HepG2 (cell line): ENCODE results near the gene OR8G5. TPM values are rescaled to one million over a fixed set of nuclear protein-coding genes. Genes with fewer than 3 reads are reported as not detected.

Experiments used
- ATAC-seq: fragments of 200-7000 bp; cut with Tn5 transposase; 3 replicates; pipeline ENCODE4 v1.9.1; 2020; ENCODE audit warnings: mild to moderate bottlenecking, moderate library complexity
- BruUV-seq: library from RNA; stranded (reverse); fragments of 400-500 nt; replicated peaks from 2 replicates; lab custom pipeline; 2021; lab: Mats Ljungman, UMichigan
- CTCF ChIA-PET: fragments of 300-600 bp; formaldehyde crosslinking; extraction: SDS; loops from one replicate; lab custom pipeline; 2021; ENCODE audit warnings: low total read pairs, inconsistent platforms, low intra/inter-chr PET ratio; lab: Yijun Ruan, JAX
- POLR2A ChIA-PET: fragments of 350-600 bp; sonication (Branson Sonifier 250); formaldehyde crosslinking; loops from one replicate; lab custom pipeline; 2020; ENCODE audit warnings: antibody characterized with exemption, inconsistent platforms; lab: Yijun Ruan, JAX
- DNase-seq: peaks from one replicate; pipeline ENCODE4 v3.0.0-alpha.2; 2015; ENCODE audit warnings: low spot score
- FAIRE-seq: peaks from 3 replicates; lab custom pipeline; 2011; peaks lifted over from hg19 to GRCh38; lab: Jason Lieb, UNC
- H2AFZ ChIP-seq: one replicate; pipeline ENCODE4 v1.6.1; 2011; ENCODE audit warnings: low read length, inconsistent platforms
- H3K27ac ChIP-seq: fragments of 300-600 bp; 3 replicates; pipeline ENCODE4 v1.8.0; 2011; ENCODE audit warnings: mixed run types, mild to moderate bottlenecking, mixed read lengths, low read length, inconsistent platforms; ENCODE audit not compliant: insufficient read depth; ENCODE audit errors: extremely low read length
- H3K27me3 ChIP-seq, 2 experiments: fragments of 200-600 bp in 1 of 2; 2 replicates in 1 of 2; 3 replicates in 1 of 2; pipeline versions ENCODE4 v1.6.0 to v1.8.0; 2011; ENCODE audit warnings: low read length in 2 of 2, mild to moderate bottlenecking in 2 of 2, moderate library complexity in 2 of 2, inconsistent platforms in 1 of 2; ENCODE audit not compliant: insufficient read depth in 2 of 2, control insufficient read depth in 1 of 2
- H3K36me3 ChIP-seq, 2 experiments: fragments of 200-600 bp in 1 of 2; replicated peaks in 1 of 2; 2 replicates in 1 of 2; 3 replicates in 1 of 2; pipeline versions ENCODE4 v1.5.1 to v1.8.0; 2011; ENCODE audit warnings: low read length in 2 of 2, inconsistent platforms in 1 of 2; ENCODE audit not compliant: insufficient read depth in 2 of 2, control insufficient read depth in 1 of 2
- H3K4me1 ChIP-seq: 2 replicates; pipeline ENCODE4 v1.5.1; 2012; ENCODE audit warnings: low read length, inconsistent platforms; ENCODE audit not compliant: insufficient read depth
- H3K4me2 ChIP-seq: 2 replicates; pipeline ENCODE4 v1.6.0; 2011; ENCODE audit warnings: low read depth, low read length, inconsistent platforms
- H3K4me3 ChIP-seq, 3 experiments: fragments of 200-600 bp in 1 of 3; sonication (generic), shearing (Covaris generic) in 1 of 3; replicated peaks in 1 of 3; 2 replicates each; pipeline ENCODE4 v1.5.1; 2011 to 2016; ENCODE audit warnings: low read length in 3 of 3, inconsistent platforms in 2 of 3, low read depth in 2 of 3, mild to moderate bottlenecking in 2 of 3, control low read depth in 1 of 3, mixed read lengths in 1 of 3; ENCODE audit not compliant: insufficient read depth in 1 of 3
- H3K79me2 ChIP-seq: one replicate; pipeline ENCODE4 v1.6.1; 2011; ENCODE audit warnings: low read length, inconsistent platforms; ENCODE audit not compliant: insufficient read depth
- H3K9ac ChIP-seq: 2 replicates; pipeline ENCODE4 v1.6.0; 2011; ENCODE audit warnings: mild to moderate bottlenecking, low read depth, low read length, inconsistent platforms; ENCODE audit not compliant: insufficient read depth
- H3K9me3 ChIP-seq: 2 replicates; pipeline ENCODE4 v1.5.1; 2012; ENCODE audit warnings: mild to moderate bottlenecking, low read length
- H4K20me1 ChIP-seq: 2 replicates; pipeline ENCODE4 v1.6.0; 2011; ENCODE audit warnings: inconsistent platforms, mild to moderate bottlenecking, low read length, moderate library complexity; ENCODE audit not compliant: insufficient read depth
- ATF6 ChIP-seq: sonication (generic); formaldehyde crosslinking; conservative IDR thresholded peaks from 2 replicates; pipeline ENCODE4 v1.4.0; 2020; ENCODE audit warnings: missing genetic modification reagents
- DR1 ChIP-seq: sonication (generic); formaldehyde crosslinking; IDR thresholded peaks from 2 replicates; pipeline ENCODE4 v1.8.0; 2021; ENCODE audit warnings: mild to moderate bottlenecking, missing genetic modification reagents, inconsistent platforms
- EED ChIP-seq: sonication (generic); formaldehyde crosslinking; IDR thresholded peaks from 2 replicates; pipeline ENCODE4 v1.5.0; 2020; ENCODE audit warnings: mild to moderate bottlenecking, missing genetic modification reagents
- ELK4 ChIP-seq: sonication (generic); formaldehyde crosslinking; IDR thresholded peaks from 2 replicates; pipeline ENCODE4 v1.9.0; 2021; ENCODE audit warnings: missing genetic modification reagents, borderline replicate concordance
- HNF4G ChIP-seq, 2 experiments: sonication (generic) in 1 of 2; formaldehyde crosslinking in 1 of 2; IDR thresholded peaks; 2 replicates each; pipeline versions ENCODE4 v1.4.0 to v1.6.1; 2011 to 2020; ENCODE audit warnings: borderline replicate concordance in 2 of 2, low read depth in 2 of 2, mild to moderate bottlenecking in 2 of 2, low read length in 1 of 2, missing genetic modification reagents in 1 of 2, moderate library complexity in 1 of 2
- HNRNPL ChIP-seq: fragments of 200-400 bp; formaldehyde crosslinking; IDR thresholded peaks from 2 replicates; pipeline ENCODE4 v1.6.1; 2017; ENCODE audit warnings: mild to moderate bottlenecking, low read depth, low read length
- NFIB ChIP-seq: sonication (generic); formaldehyde crosslinking; IDR thresholded peaks from 2 replicates; pipeline ENCODE4 v1.9.0; 2021; ENCODE audit warnings: missing genetic modification reagents, mild to moderate bottlenecking, borderline replicate concordance
- NFIC ChIP-seq: IDR thresholded peaks from 2 replicates; pipeline ENCODE4 v1.6.1; 2012; ENCODE audit warnings: mild to moderate bottlenecking, low read length, inconsistent platforms
- RARA ChIP-seq: IDR thresholded peaks from 2 replicates; pipeline ENCODE4 v1.6.1; 2016; ENCODE audit warnings: missing genetic modification reagents, missing compliant biosample characterization
- ZBTB4 ChIP-seq: sonication (generic); formaldehyde crosslinking; IDR thresholded peaks from 2 replicates; pipeline ENCODE4 v1.4.0; 2020; ENCODE audit warnings: missing genetic modification reagents, mild to moderate bottlenecking, borderline replicate concordance
- ZBTB44 ChIP-seq: sonication (generic); formaldehyde crosslinking; IDR thresholded peaks from 2 replicates; pipeline ENCODE4 v1.4.0; 2020; ENCODE audit warnings: missing genetic modification reagents
- ZNF136 ChIP-seq: sonication (generic); formaldehyde crosslinking; IDR thresholded peaks from 2 replicates; pipeline ENCODE4 v1.8.1; 2022; ENCODE audit warnings: low read depth, mild to moderate bottlenecking, moderate library complexity, missing genetic modification reagents
- ZNF180 ChIP-seq: sonication (generic); formaldehyde crosslinking; IDR thresholded peaks from 2 replicates; pipeline ENCODE4 v1.4.0; 2020; ENCODE audit warnings: low read depth, missing genetic modification reagents, borderline replicate concordance
- ZNF615 ChIP-seq: sonication (generic); formaldehyde crosslinking; IDR thresholded peaks from 2 replicates; pipeline ENCODE4 v1.5.0; 2020; ENCODE audit warnings: mild to moderate bottlenecking, missing genetic modification reagents, borderline replicate concordance
- WGBS: methylation state at CpG from one replicate; pipeline ENCODE4 v1.1.6; 2017; ENCODE audit warnings: low lambda C conversion rate; 5-methylcytosine and 5-hydroxymethylcytosine counted together
- in situ Hi-C: cut with HindIII; loops from 2 replicates; pipeline ENCODE4 v1.10.0; 2017; ENCODE audit warnings: low pct_unique_long_range_greater_than_20kb; ENCODE audit not compliant: extremely low pct_ligation_motif_present
- intact Hi-C: fragments of 100-400 bp; cut with micrococcal nuclease; formaldehyde crosslinking; loops from one replicate; pipeline ENCODE4 v1.10.0; 2022; ENCODE audit not compliant: unreplicated experiment
- polyA plus RNA-seq, 8 experiments: library from polyadenylated mRNA; depleted of rRNA in 3 of 8; stranded (reverse) in 7 of 8; unstranded in 1 of 8; fragments of >200 nt; fragmentation: Illumina TruSeq in 4 of 8; extraction: Trizol in 4 of 8; gene quantifications; 2 replicates each; pipeline versions ENCODE4 v1.2.1 to v1.2.3, GENCODE V29; 2011 to 2016; ENCODE audit warnings: low read depth in 4 of 8, missing spikeins in 1 of 8, mixed read lengths in 1 of 8; ENCODE audit not compliant: insufficient read depth in 1 of 8
- total RNA-seq, 5 experiments: library from RNA; depleted of rRNA; stranded (reverse); fragments of >200 nt; fragmentation: Illumina TruSeq; extraction: Trizol; gene quantifications; 2 replicates each; pipeline ENCODE4 v1.2.3, GENCODE V29; 2016; ENCODE audit warnings: low read depth in 1 of 5

OR8G5 gene
- total and polyA plus RNA-seq, 2 of the 13 experiments (the other 11 are each of a cell fraction or from before 2014, with no cell fraction given): not detected

GRCh38 chr11:124277207-124277606, 21.0 kb downstream of the OR8G5 start (continued):
- TF ChIP-seq ATF6 (CRISPR knock-in tag): no peak
- no peak for TF ChIP-seq DR1 (CRISPR knock-in tag)

- no TSS peak for BruUV-seq
- H3K4me2 ChIP-seq: no peak overlapping the region
- H3K4me3 ChIP-seq: no peak overlapping the region
- ChIA-PET POLR2A (no interaction called here), CTCF (no interaction called here)
- H2AFZ ChIP-seq: no peak overlapping the region
- H3K36me3 ChIP-seq: no peaks in the 10 kb centered on the region
- no peak overlapping the region for H3K27ac ChIP-seq
- H3K4me1 ChIP-seq: no peaks in the 10 kb centered on the region
- in situ Hi-C loops: no loop called here
- H3K27me3 ChIP-seq: no peaks in the 10 kb centered on the region
- no peak for DNase-seq
- H4K20me1 ChIP-seq: no peaks in the 10 kb centered on the region
- TF ChIP-seq ZNF136 (no peak), NFIB (CRISPR knock-in tag) (no peak), RARA (no peak), ZBTB4 (CRISPR knock-in tag) (no peak), ELK4 (CRISPR knock-in tag) (no peak), ZNF615 (CRISPR knock-in tag) (no peak), HNRNPL (no peak), ZNF180 (no peak), HNF4G (IDR thresholded peaks at IDR 0.05; ENCODE audit: borderline replicate concordance, low read depth, low read length) (no peak), HNF4G (CRISPR knock-in tag; IDR thresholded peaks at IDR 0.05; ENCODE audit: borderline replicate concordance, low read depth) (no peak), NFIC (no peak), ZBTB44 (CRISPR knock-in tag) (no peak), EED (CRISPR knock-in tag) (no peak)
- H3K9me3 ChIP-seq: peaks cover 9% of the 10 kb centered on the region; the same call in 1 of the 2 replicates
- no peaks in the 10 kb centered on the region for H3K79me2 ChIP-seq
- FAIRE-seq: no peak
- ATAC-seq: peak; percentile 38; the same call in 1 of the 3 replicates
- intact Hi-C loops: no loop called here
- H3K9ac ChIP-seq: no peak overlapping the region
- WGBS: 7% methylated on average over 3 of the region's 3 CpGs
These were observed 21.6 kb downstream of the OR8G5 start for GRCh38 chr11:124277804-124278203.
